ENCODE results near the gene PTPRS.
A peak's percentile ranks its signal among the peaks of the same experiment; 100 is the strongest.

The PTPRS gene

DNA sequence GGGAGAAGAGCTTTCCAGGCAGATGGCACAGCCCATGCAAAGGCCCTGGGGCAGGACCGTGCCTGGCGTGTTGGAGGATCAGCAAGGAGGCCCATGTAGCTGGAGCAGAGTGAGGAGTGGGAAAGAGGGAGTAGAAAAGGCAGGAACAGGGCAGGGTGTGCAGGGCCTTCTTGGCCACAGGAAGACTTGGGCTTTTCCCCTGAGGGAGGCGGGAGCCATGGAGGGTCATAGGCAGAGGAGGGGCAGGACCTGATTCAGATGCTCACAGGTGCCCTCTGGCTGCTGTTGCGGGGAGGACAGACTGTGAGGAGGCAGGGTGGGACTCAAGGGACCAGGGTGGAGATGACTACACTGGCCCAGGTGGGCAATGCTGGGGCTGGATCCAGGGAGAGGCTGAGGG, 13.8 kb upstream of the PTPRS start:
- no peak for DNase-seq

DNA sequence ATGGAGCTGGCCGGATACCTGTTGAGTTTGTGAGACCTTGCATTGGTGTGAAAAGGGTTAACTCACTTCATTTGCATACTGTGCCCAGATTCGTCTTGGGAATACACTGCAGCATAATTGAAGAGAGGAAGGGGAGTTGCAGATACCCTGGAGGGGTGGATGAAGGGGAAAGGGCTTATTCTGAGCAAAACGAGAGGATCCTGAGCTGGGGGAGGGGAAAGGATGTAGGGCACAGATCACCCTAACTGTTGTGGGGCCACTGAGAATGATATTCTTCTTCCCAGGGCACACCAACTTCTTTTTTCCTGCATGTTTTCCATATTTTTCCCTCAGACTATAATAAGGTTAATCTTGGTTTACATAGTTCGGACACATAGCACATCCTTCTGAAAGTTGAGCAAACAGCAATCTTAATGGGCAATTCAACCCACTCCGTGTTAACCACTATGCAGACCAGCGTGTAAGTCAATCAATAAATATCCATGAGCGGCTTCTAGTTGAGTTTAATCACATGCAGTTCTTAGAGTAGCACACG, 11.7 kb upstream of the PTPRS start:
- no peak for DNase-seq

DNA sequence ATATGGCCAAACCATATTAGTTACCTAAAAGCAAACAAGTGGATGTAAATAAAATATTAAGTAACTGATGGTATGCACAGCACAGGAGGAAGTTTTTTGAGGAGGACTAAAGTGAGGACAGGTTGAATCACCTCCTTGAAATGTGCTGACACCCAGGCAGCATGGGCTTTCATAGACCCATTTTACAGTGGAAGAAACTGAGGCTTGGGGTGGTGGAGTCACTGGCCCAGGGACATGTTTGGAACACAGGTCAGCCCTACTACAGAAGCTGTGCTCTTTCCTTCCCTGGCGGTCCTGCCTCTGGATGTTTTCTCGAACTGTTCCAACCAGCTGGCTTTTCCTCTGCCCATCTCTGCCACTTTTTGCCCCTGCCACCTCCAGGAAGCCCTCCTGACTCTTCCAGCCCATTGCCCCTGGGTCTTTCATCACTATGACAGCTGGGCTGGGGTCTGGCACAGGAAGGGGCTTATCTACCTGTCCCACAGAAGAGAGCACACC, 11.2 kb upstream of the PTPRS start:
- no peak for DNase-seq

DNA sequence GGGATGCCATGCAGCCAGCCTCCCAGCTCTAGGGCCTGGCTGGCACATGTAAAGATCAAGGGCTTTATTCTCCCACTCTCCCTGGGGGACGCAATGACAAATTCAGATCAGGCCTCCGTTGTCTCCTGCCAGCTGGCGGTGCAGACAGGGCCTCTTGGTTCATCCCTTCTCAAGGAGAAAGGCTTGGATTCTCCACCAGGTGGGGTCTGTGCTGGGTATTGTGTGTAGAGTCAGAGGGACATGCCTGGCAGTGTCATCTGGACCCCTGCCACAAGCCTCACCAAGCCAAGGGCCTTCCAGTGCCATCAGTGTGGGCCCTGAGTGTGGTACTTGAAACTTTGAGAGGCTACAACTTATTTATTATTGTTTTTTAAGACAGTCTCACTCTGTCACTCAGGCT, 8.4 kb upstream of the PTPRS start:
- no peak for DNase-seq

DNA sequence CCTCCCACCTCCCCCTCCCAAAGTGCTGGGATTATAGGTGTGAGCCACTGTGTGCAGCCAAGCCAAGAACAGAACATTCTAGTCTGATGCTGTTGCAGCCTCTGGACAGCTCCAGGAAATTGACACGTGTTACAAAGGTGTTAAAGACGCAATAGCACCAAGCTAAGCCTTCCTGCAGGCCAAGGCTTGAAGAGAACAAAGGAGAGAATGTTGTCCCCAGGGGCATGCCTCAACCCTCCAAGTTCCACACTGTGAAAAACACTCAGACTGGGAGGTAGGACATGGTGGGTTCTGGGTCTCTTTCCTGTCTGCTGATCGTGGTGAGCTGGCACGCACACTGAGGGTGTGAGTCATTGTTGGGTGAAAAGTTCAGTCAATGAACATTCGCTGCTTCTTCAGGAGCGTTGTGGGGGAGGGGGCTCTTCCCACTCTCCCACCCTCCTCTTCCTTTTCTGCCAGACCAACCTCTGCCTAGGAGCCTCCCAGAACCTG, 5.3 kb upstream of the PTPRS start:
- no peak for DNase-seq

DNA sequence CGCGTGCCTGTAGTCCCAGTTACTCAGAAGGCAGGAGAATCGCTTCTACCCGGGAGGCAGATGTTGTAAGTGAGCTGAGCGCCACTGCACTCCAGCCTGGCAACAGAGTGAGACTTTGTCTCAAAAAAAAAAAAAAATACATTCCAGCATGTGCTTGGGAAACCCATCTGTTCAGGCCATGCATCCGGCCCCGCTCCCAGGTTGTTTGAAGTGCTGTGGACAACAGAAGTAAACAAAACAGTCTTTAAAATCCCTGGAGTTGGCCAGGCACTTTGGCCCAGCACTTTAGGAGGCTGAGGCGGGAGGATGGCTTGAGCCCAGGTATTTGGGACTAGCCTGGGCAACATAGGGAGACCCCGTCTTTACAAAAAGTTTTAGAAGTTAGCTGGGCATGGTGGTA, 3.2 kb upstream of the PTPRS start:
- DNase-seq = no peak

DNA sequence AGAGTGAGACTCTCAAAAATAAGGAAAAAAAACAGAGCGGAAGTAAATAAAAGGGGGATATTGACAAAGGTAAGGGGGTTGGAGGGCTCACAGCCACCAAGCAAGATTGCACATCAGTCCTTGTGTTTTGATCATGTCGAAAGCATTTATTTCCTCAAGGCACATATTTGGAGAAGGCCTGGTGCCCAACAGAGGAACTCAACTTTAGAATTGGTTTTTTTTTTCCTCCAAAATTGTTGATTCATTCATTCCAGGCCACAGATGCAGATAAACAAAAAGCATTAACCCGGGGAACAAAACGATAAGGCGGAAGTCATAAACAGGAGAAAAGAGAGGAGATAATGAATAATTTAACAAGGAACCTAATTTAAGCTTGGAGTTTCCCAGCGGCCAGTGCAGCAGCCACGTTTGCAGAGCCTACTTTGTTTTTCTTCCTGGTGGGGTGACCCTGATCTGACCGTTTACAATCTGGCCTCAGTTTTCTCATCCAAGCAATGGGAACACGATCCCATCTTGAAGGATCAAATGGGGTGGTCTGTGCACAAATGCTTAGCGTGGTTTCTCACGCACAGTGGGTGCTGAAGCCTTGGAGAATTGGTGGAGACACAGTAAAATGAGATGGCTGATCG, 2.1 kb upstream of the PTPRS start:
- DNase-seq = no peak

DNA sequence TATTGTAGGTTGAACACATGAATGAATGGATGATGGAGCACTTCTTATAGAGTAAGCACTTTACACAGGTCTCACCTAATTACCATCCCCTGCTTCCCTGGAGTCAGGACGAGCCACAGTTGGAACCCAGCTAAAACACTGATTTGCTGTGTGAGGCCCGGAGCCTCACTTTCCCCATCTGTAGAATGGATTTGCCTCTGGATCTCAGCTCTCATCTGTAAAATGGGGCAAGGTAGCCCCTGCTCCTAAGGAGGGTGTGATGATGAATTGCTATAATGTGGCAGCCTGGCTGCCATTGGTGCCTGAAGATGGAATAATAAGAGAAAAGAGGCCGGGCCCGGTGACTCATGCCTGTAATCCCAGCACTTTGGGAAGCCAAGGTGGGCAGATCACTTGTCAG, 1.4 kb upstream of the PTPRS start:
- no peak for DNase-seq

DNA sequence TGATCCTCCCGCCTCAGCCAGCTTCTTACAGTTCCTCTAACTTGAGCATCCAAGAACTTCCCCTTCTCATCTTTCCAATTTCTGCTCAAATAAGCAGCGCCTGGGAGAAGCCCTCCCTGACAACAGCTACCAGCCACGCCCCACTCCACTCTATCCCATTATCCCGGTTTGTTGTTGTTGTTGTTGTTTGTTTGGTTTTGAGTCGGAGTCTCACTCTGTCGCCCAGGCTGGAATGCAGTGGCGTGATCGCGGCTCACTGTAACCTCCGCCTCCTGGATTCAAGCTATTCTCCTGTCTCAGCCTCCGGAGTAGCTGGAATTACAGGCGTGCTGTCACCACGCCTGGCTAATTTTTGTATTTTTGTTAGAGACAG, 822 bp upstream of the PTPRS start:
- DNase-seq = no peak

DNA sequence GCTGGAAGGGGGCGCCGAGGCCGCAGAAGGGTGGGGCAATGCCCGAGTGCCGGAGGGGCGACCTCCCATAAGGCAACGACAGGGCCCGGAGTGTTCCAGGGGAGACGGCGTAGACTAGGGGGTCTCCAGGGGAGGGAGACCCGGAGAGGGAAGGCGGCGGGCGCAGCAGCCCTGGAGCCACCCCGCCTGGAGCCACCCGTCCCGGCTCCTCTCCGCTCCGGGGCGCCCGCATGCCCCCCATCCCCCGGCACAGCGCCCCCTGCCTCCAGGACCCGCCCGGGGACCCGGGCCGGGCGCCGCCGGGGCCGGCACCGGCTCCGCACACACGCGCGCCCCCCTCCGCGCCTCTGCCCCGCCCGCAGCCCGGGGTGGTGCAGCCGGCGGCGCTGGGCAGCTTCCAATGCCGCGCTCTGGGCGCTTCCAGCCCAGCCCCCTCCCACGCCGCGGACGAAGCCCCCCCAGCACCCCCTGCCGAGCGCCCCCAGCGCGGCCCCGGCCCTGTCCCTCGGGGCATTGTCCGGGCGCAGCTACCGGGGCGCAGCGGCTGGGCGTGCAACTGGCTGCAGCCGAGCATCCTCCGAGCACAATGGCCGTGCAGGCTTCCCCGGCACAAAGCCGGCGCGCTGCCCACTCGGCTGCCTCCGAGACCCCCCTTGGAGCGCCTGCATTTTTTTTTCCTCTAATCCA, 519 bp downstream of the PTPRS start:
- no peak for DNase-seq

DNA sequence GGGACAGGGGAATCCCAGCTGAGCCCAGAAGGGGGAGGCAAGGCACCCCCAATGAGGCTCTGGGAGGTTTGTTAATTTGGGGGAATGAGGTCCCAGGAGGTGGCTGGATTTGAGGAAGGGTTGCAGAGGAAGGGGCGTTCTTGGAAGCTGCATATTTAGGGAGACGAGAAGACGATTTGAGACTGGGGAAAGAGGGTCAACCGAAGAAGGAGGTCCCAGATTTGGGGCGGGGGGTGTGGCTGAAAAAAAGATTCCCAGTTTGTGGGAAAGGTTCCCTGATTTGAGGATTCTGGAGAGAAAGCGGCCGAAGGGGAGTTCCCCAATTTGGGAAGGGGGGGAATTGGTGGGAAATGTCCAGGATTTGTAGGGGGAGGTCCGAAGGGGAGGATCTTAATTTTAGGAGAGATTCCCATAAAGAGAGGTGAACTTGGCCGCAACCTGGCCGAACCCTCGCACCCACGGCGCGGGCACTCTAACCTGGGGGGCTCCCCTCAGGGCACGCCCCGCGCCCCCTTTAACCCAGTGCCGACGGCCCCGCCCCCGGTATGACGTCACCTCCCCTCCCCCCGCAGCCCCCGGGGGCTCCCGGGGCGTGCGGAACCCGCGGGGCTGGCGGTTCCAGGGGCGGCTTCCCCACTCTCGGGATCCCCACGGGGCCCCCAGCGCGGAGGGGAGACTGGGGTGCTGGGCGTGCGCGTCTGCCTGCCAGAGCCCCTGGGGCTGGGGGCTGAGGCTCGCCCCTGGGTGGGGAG, 1.2 kb downstream of the PTPRS start:
- no peak for DNase-seq

DNA sequence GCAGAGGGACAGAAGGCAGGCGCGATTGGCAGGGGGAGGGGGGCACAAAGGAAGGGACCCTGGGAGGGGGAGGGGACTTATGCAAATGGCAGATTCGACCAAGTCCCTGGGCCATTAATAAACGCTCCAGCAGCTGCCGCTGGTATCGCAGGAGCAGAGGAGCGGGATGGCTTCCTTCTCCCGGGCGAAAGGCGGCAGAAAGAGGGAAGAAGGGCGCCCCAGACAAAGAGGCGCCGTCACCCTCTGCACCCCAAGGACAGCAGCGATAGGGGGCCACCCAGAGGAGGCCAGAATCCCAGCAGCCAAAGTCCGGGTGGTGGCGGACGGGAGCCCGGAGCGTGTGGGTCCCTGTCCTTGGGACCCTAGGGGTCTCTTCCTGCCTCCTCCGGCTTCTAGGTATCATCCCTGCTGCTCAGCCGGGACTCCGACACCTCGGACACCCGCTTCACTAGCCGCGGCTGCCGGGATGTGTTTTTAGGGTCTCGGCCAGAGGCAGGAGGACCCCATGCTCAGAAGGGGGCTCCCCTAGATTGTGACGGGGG, 1.9 kb downstream of the PTPRS start:
- peak; percentile 66 for DNase-seq

DNA sequence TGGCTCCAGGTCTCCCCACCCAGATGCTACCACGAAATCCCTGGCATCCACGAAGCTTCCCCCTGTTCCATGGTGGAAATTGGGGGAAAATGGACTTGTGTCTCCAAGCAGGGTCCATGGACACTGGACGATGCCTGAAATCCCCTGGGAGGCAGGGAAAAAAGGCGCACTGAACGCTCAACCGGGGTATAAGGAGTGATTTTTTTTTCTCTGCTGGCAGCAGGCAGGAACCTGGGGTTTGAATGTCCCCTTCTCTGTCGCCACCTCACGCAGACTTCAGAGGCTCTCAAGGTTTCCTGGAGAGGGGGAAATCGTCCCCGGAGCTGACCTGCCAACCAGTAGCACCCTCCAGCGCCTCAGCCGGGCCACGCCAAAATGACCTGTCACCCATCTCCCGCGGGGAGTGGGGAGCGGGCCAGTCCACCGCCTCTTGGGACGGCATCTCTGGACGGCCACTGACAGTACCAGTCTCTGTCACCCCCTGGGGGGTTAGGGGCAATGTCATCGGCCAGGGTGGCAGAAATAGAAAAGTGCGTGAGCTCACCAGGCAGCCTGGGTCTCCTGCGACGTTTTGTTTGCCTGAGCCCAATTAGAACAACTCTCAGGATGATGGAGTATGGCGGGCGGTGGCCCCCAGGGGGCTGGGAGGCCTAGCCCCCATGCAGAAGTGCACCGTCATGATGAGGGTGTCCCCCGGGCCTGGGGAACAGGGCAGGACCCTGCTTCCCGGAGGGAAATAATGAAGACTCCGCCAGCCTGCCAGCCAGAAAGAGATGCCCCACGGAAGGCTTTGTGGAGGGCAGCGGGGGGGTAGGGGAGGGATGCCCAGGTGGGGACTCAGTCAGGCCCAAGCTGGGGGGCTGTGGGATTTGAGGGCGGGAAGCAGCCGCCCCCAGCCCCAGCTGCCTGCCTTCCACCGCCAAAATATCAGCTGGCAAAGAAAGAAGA, 2.6 kb downstream of the PTPRS start:
- no peak for DNase-seq

DNA sequence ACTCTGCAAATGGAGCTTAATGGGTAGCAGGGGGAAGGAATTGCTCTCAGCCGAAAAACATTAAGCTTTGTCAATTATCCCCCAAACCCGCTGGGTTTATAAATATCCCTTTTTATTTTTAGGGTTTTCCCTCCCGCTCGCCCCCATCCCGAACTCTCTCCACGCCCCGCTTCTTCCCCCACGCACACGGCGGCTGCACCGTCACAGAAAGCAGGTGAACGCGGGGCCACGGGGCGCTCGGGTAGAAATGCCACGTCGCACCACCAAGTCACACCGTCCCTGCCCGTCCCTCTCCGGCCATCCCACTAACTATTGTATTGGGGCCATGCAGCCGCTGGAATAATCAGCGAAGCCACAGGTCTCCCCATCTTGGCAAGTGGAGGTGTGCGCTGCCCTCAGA, 3.5 kb downstream of the PTPRS start:
- no peak for DNase-seq

DNA sequence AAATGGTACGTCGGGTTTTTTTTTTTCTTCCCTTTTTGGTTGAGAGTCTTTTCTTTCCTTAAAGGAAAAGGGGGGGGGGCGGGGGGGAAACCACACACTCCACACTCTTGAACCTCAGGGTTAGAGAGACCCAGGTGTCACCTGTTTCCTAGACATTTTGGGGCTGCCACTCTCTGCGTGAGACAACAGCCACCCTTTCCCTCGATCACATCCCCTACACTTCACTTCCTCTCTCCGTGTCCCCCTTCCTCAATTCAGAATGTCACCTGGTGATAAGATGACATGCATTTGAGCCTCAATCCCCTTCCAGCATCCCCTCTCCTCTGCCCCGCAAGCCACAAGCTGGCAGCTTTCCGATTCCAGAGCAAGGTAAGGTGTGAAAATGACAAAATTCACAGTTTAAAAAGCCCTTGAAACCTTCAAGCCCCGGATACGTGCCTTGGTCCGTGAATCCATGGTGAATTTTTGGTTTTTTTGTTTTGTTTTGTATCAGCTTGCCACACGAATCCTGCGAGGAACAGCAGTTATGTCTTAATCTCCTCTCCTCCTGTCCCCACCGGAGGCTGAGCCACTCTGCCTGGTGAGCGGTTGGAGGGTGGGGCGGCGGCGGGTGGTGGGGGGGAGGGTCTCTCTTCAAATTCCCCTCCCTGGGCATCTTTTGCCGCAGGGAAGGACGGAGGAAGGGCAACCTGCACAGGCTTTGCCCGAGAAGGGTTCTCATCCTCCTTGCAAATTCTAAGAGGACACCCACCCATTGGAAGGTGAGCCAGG, 4.2 kb downstream of the PTPRS start:
- DNase-seq = no peak

DNA sequence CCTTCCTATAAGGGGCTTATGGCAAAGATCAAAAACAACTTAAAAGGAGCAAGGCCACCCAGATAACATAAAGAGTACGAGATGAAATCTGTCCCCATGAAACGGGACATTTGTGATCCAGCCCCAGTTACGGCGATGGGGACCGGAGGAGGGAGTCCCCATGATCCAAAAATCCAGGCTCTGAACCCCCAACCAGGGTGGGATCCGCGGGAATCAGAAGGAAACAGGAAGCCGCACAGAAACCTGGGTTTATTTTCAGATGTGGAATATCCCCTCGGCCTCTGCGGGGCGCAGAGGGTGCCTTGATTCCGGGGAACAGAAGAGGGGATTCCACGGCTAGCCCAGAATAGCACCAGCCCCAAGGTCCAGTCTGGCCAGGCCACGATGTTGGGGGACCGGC, 5.0 kb downstream of the PTPRS start:
- DNase-seq = no peak

DNA sequence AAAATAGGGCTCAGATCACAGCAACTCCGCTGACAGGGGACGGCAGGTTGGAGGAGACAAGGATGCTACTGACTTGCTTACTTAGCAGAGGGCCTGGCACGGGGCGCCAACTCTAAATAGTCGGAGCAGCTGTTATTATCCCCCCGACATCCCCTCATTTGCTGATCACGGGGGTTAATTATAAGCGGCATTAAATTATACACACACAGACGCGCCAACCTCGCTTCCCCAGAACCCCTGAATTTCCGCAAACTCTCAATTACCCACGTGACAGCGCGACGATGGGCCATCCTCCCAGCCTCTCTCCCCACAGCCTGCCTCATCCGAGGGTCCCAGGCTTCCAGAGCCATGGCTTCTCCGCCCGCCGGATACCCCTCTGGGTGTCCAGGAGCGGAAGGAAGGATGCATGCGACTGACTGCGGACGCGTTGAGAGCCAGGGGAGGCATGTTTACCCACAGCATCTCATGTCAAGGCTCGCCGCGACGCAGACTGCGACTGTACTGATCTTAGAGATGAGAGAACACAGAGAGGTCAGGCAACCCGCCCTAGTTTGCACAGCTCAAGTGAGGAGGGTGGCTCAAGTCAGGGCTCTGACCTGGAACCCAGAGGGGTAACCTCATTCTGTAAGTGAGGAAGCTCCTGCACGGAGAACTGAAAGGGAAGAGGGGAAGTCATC, 5.7 kb downstream of the PTPRS start:
- no peak for DNase-seq

DNA sequence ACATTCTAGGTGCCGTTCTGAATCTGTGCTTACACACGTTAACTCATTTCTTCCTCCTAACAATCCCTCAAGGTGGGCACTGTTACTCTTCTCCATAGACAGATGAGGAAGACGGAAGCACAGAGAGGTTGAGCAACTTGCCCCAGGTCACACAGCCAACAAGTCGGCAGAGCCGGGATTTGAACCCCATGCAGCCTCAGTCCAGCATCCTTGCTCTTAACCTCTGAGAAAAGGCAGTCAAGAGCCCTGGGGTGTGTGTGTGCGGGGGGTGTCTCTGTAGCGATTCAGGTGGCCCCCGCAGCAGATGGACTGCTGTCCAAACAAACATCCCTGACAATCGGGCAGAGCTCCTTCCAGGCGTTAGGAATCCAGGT, 6.3 kb downstream of the PTPRS start:
- DNase-seq = no peak

DNA sequence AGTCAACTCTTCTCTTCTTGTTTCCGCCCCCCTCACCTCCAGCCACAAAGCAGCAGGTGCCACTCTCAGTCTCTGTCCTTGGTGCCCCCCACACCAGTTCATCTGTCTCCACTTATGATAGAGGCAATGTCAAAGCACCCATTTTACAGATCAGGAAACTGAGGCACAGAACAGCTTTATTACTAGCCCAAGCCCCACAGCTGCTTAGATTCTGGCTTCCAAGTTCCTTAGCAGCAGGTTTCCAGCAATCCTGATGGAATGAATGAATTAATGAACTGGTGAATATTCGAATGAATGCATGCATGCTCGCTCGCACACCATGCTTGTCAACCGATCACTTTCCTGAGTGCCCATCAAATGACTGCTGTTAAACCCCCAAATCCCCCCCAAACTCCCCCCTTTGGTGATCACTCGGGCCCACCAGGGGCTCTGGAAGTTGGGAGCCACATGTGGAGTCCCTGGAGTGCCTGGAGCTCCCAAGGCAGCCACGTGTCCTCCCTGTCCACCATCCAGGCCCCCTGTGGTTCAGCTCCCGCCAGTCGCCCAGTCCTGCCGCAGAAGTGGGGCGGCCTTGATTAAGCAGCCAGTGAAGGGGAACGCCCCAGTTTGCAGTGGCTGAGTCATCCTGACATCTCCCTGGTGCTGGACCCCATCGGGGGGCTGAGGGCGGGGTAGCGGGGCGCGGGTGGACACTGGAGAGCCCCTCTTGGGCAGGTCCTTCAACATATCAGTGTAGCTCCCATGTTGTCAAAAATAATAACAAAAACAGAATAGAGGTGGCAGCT, 6.8 kb downstream of the PTPRS start:
- no peak for DNase-seq

DNA sequence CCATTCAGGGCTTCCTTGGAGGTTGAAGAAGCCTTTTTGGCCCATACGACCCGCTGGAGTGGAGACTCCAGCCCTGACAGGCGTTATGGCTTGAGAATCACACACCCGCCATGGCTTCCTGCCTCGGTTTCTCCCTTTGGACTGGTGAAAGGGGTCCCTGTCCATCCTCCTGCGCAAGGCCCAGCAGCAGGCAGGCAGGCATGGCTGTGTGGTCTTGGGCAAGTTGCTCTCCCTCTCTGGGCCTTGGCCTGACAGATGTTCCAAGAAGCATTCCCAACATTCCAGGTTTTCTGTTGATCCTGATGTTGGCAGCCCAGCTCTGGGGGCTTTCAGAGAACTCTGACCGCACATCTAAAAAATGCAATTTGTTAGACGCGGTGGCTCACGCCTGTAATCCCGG, 8.1 kb downstream of the PTPRS start:
- DNase-seq = no peak
